WTC11 (cell line): Measurements from ENCODE around the gene JADE3. TPM values are rescaled to one million over a fixed set of nuclear protein-coding genes. Genes with fewer than 3 reads are reported as not detected.

Experiments
- ATAC-seq: fragments of 200-7000 bp; cut with Tn5 transposase; 2 replicates; pipeline ENCODE4 v1.10.0; 2021; ENCODE audit warnings: mild to moderate bottlenecking, moderate library complexity
- CTCF ChIA-PET: fragments of 300-600 bp; sonication (Branson Sonifier 250); formaldehyde crosslinking; loops from one replicate; lab custom pipeline; 2021; ENCODE audit warnings: antibody characterized with exemption; lab: Charles Lee
- POLR2A ChIA-PET: fragments of 350-600 bp; sonication (Branson Sonifier 250); formaldehyde crosslinking; loops from one replicate; lab custom pipeline; 2021; ENCODE audit warnings: antibody characterized with exemption; lab: Charles Lee
- DNase-seq: peaks from one replicate; pipeline ENCODE4 v3.0.0; 2021; ENCODE audit warnings: low spot score
- H3K27ac Mint-ChIP-seq: 2 replicates; pipeline ENCODE4 v1.8.0; 2021; ENCODE audit warnings: mixed read lengths
- H3K27me3 Mint-ChIP-seq: 2 replicates; pipeline ENCODE4 v1.8.0; 2021; ENCODE audit warnings: low read depth, mild to moderate bottlenecking, moderate library complexity, mixed read lengths
- H3K36me3 Mint-ChIP-seq: 2 replicates; pipeline ENCODE4 v1.8.0; 2021; ENCODE audit warnings: mixed read lengths
- H3K4me1 Mint-ChIP-seq: 2 replicates; pipeline ENCODE4 v1.8.0; 2022; ENCODE audit warnings: mixed read lengths
- H3K4me3 Mint-ChIP-seq: 2 replicates; pipeline ENCODE4 v1.8.0; 2021; ENCODE audit warnings: mild to moderate bottlenecking, moderate library complexity, mixed read lengths
- H3K9me3 Mint-ChIP-seq: 2 replicates; pipeline ENCODE4 v1.8.0; 2021; ENCODE audit warnings: mixed read lengths
- CREB1 ChIP-seq: sonication (generic); formaldehyde crosslinking; IDR thresholded peaks from 2 replicates; pipeline ENCODE4 v1.8.0; 2023; ENCODE audit warnings: mild to moderate bottlenecking, missing genetic modification reagents
- CREM ChIP-seq: sonication (generic); formaldehyde crosslinking; IDR thresholded peaks from 2 replicates; pipeline ENCODE4 v1.8.1; 2022; ENCODE audit warnings: mild to moderate bottlenecking, missing genetic modification reagents, moderate library complexity
- ELF4 ChIP-seq: sonication (generic); formaldehyde crosslinking; IDR thresholded peaks from 2 replicates; pipeline ENCODE4 v1.8.1; 2022; ENCODE audit warnings: low read depth, mild to moderate bottlenecking, moderate library complexity, missing genetic modification reagents
- ETV6 ChIP-seq: sonication (generic); formaldehyde crosslinking; IDR thresholded peaks from 2 replicates; pipeline ENCODE4 v1.8.1; 2022; ENCODE audit warnings: mild to moderate bottlenecking, missing genetic modification reagents
- FOXK1 ChIP-seq: sonication (generic); formaldehyde crosslinking; IDR thresholded peaks from 2 replicates; pipeline ENCODE4 v1.8.0; 2022; ENCODE audit warnings: mild to moderate bottlenecking, moderate library complexity, missing genetic modification reagents
- GRHL2 ChIP-seq: fragments of 250-450 bp; sonication (Bioruptor Pico); IDR thresholded peaks from 2 replicates; pipeline ENCODE4 v1.8.0; 2022; ENCODE audit warnings: mild to moderate bottlenecking, moderate library complexity; ENCODE audit not compliant: insufficient replicate concordance, severe bottlenecking
- NR1H2 ChIP-seq: sonication (generic); formaldehyde crosslinking; IDR thresholded peaks from 2 replicates; pipeline ENCODE4 v1.9.0; 2021; ENCODE audit warnings: mild to moderate bottlenecking, moderate library complexity, missing genetic modification reagents
- OVOL2 ChIP-seq: fragments of 250-450 bp; sonication (Bioruptor Pico); IDR thresholded peaks from 2 replicates; pipeline ENCODE4 v1.9.0; 2021; ENCODE audit warnings: mild to moderate bottlenecking, borderline replicate concordance
- PRRX2 ChIP-seq: fragments of 250-450 bp; sonication (Bioruptor Pico); IDR thresholded peaks from 2 replicates; pipeline ENCODE4 v1.8.0; 2021; ENCODE audit warnings: mild to moderate bottlenecking
- RELA ChIP-seq: sonication (generic); formaldehyde crosslinking; IDR thresholded peaks from 2 replicates; pipeline ENCODE4 v1.8.1; 2022; ENCODE audit warnings: missing genetic modification reagents, mild to moderate bottlenecking, borderline replicate concordance
- SMAD3 ChIP-seq: sonication (generic); formaldehyde crosslinking; IDR thresholded peaks from 2 replicates; pipeline ENCODE4 v1.8.0; 2022; ENCODE audit warnings: missing genetic modification reagents, mild to moderate bottlenecking, borderline replicate concordance
- TEAD4 ChIP-seq: sonication (generic); formaldehyde crosslinking; IDR thresholded peaks from 2 replicates; pipeline ENCODE4 v1.8.0; 2022; ENCODE audit warnings: mild to moderate bottlenecking, missing genetic modification reagents
- ZNF396 ChIP-seq: fragments of 250-450 bp; sonication (Bioruptor Pico); IDR thresholded peaks from 2 replicates; pipeline ENCODE4 v1.8.0; 2021; ENCODE audit warnings: mild to moderate bottlenecking, moderate library complexity, borderline replicate concordance
- total RNA-seq: library from RNA; stranded (reverse); gene quantifications from 3 replicates; pipeline ENCODE4 v1.2.3, GENCODE V29; 2021
- TF ChIP-seq, protein P1 (sequence below): fragments of 200-600 bp; IDR thresholded peaks from 2 replicates; pipeline ENCODE4 v1.8.0; 2022; ENCODE audit warnings: antibody characterized with exemption
- TF ChIP-seq, protein P2 (sequence below): sonication (generic); formaldehyde crosslinking; IDR thresholded peaks from 2 replicates; pipeline ENCODE4 v1.8.0; 2022; ENCODE audit warnings: mild to moderate bottlenecking, missing genetic modification reagents
- TF ChIP-seq, protein P3 (sequence below): sonication (generic); formaldehyde crosslinking; IDR thresholded peaks from 2 replicates; pipeline ENCODE4 v1.8.1; 2022; ENCODE audit warnings: missing genetic modification reagents, borderline replicate concordance
- TF ChIP-seq, protein P4 (sequence below): sonication (generic); formaldehyde crosslinking; IDR thresholded peaks from 2 replicates; pipeline ENCODE4 v1.8.0; 2022; ENCODE audit warnings: mild to moderate bottlenecking, missing genetic modification reagents

JADE3 gene
- total RNA-seq, 1 experiment from 2014 or later = 19.2 TPM

DNA sequence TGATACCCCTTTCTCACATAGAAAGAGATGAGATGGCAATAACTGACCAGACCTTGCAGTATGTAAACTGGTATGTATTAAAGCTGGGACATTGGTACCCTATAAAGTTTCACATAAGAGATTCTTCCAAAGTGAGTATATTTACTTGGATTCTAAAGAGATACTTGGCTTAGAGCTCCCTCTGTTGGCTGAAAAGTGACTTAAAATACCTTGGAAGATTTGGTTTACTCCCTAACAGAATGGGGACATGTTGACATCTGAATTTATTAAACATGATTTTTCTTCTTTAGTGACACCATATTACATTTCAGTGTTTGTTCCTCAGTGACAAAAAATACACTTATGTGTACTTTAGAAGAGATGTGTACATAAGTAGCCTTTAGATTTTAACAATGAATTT, 118.1 kb downstream of the JADE3 start:
- no peaks in the 10 kb centered on the region for H3K27me3 Mint-ChIP-seq
- ChIA-PET CTCF (interaction anchor here (1.1 to 1.9 kb wide), 3 partner anchors 10 to 126 kb away, joined by 5 to 10 read pairs (median 8); no protein-coding TSS in a partner anchor), POLR2A (no interaction called here)
- H3K27ac Mint-ChIP-seq = no peak overlapping the region
- no peaks in the 10 kb centered on the region for H3K9me3 Mint-ChIP-seq
- ATAC-seq (no peak), DNase-seq (no peak)
- no peak for TF ChIP-seq SMAD3 (CRISPR knock-in tag)
- no peak for TF ChIP-seq CREM (CRISPR knock-in tag)
- TF ChIP-seq, protein P1, sequence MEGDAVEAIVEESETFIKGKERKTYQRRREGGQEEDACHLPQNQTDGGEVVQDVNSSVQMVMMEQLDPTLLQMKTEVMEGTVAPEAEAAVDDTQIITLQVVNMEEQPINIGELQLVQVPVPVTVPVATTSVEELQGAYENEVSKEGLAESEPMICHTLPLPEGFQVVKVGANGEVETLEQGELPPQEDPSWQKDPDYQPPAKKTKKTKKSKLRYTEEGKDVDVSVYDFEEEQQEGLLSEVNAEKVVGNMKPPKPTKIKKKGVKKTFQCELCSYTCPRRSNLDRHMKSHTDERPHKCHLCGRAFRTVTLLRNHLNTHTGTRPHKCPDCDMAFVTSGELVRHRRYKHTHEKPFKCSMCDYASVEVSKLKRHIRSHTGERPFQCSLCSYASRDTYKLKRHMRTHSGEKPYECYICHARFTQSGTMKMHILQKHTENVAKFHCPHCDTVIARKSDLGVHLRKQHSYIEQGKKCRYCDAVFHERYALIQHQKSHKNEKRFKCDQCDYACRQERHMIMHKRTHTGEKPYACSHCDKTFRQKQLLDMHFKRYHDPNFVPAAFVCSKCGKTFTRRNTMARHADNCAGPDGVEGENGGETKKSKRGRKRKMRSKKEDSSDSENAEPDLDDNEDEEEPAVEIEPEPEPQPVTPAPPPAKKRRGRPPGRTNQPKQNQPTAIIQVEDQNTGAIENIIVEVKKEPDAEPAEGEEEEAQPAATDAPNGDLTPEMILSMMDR = no peak
- no peak for TF ChIP-seq ZNF396 (CRISPR knock-in tag)
- TF ChIP-seq ETV6 (CRISPR knock-in tag) = no peak
- no peak for TF ChIP-seq GRHL2 (CRISPR knock-in tag)
- no peak overlapping the region for H3K4me3 Mint-ChIP-seq
- no peaks in the 10 kb centered on the region for H3K4me1 Mint-ChIP-seq
- H3K36me3 Mint-ChIP-seq = 0 out of 2 replicates have a peak, but pooled peaks cover under 1% of the 10 kb centered on the region

DNA sequence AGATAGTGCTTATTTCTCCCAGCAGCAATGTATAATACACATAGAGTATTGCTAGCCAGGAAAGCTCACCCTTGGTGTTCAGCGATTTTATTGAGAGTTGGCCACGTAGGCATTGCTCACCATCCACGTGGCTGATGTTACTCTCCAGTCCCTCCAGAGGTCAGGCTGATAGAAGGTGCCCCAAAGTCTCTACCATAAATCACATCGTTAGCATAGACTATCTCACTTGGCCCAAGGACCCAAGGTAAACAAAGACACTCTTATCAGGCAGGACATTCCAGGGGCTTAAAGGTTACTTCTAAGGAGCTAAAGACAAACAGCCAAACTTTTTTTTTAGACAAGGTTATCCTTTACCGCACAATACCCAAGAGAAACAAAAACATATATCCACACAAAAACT, 135.8 kb downstream of the JADE3 start:
- no peak for ATAC-seq
- no peak overlapping the region; the same call in 1 of the 2 replicates for H3K27ac Mint-ChIP-seq
- TF ChIP-seq ZNF396 (CRISPR knock-in tag) (no peak), TEAD4 (no peak)
- TF ChIP-seq, protein P2, sequence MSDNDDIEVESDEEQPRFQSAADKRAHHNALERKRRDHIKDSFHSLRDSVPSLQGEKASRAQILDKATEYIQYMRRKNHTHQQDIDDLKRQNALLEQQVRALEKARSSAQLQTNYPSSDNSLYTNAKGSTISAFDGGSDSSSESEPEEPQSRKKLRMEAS (CRISPR knock-in tag) = no peak
- TF ChIP-seq, protein P3, sequence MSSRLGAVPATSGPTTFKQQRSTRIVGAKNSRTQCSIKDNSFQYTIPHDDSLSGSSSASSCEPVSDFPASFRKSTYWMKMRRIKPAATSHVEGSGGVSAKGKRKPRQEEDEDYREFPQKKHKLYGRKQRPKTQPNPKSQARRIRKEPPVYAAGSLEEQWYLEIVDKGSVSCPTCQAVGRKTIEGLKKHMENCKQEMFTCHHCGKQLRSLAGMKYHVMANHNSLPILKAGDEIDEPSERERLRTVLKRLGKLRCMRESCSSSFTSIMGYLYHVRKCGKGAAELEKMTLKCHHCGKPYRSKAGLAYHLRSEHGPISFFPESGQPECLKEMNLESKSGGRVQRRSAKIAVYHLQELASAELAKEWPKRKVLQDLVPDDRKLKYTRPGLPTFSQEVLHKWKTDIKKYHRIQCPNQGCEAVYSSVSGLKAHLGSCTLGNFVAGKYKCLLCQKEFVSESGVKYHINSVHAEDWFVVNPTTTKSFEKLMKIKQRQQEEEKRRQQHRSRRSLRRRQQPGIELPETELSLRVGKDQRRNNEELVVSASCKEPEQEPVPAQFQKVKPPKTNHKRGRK (CRISPR knock-in tag) = no peak
- TF ChIP-seq, all 79 proteins: peak for 0
- Mint-ChIP-seq H3K9me3 (peaks cover 4% of the 10 kb centered on the region; the same call in 1 of the 2 replicates), H3K27me3 (no peaks in the 10 kb centered on the region), H3K36me3 (peaks cover 4% of the 10 kb centered on the region), H3K4me1 (peaks cover 6% of the 10 kb centered on the region), H3K4me3 (no peak overlapping the region)
- CTCF ChIA-PET = no interaction called here
- DNase-seq = no peak
- POLR2A ChIA-PET = no interaction called here

DNA sequence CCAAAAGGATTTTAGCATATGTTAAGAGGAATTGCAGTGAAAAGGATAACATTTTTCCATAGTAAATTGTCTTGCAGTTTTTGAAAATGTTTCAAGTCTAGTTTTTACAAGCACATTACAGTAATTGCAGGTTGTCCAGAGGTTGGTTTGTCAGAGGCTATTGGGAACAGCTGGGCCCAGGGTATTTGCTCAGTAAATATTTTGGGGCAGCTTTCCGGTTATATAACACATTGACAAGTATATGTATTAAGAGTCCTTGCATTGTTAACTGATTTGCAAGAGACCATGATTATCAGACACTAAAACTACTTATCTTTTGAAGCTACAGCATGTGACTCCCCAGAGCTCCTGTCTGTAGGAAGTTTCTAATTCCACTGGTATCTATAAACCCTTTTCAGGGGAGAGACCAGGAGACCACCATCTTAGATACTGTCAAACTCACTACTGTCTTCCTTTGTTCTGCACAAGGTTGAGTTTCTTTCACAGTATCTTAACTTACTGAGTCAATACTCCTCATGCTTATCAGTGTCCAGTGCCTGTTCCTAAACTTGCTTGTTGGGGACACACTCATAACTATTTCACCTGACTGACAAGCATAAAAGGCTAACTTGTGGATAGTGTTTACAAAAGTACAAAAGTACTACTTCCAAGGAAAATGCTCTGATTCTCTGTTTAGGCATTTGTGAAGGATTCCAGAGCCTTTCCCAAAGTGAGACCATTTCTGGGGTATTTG, 147.1 kb downstream of the JADE3 start:
- Mint-ChIP-seq H3K27me3 (no peaks in the 10 kb centered on the region), H3K27ac (no peak overlapping the region), H3K4me3 (no peak overlapping the region), H3K36me3 (0 out of 2 replicates have a peak, but pooled peaks cover 4% of the 10 kb centered on the region), H3K4me1 (no peaks in the 10 kb centered on the region), H3K9me3 (no peaks in the 10 kb centered on the region)
- ATAC-seq (no peak), DNase-seq (no peak)
- TF ChIP-seq CREB1 (no peak), RELA (no peak), PRRX2 (CRISPR knock-in tag) (no peak), ZNF396 (CRISPR knock-in tag) (no peak), OVOL2 (CRISPR knock-in tag) (no peak), ELF4 (CRISPR knock-in tag) (no peak), FOXK1 (CRISPR knock-in tag) (no peak), NR1H2 (CRISPR knock-in tag) (no peak)
- TF ChIP-seq, protein P4, sequence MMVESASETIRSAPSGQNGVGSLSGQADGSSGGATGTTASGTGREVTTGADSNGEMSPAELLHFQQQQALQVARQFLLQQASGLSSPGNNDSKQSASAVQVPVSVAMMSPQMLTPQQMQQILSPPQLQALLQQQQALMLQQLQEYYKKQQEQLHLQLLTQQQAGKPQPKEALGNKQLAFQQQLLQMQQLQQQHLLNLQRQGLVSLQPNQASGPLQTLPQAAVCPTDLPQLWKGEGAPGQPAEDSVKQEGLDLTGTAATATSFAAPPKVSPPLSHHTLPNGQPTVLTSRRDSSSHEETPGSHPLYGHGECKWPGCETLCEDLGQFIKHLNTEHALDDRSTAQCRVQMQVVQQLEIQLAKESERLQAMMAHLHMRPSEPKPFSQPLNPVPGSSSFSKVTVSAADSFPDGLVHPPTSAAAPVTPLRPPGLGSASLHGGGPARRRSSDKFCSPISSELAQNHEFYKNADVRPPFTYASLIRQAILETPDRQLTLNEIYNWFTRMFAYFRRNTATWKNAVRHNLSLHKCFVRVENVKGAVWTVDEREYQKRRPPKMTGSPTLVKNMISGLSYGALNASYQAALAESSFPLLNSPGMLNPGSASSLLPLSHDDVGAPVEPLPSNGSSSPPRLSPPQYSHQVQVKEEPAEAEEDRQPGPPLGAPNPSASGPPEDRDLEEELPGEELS = no peak
- POLR2A ChIA-PET = no interaction called here
- CTCF ChIA-PET = no interaction called here
